Measurements from ENCODE around the gene C4orf50.

The C4orf50 gene

GRCh38 chr4:5918331-5918985 is 99.8 kb downstream of the C4orf50 start:
- peaks cover 0 to 3% of the 10 kb centered on the region in 2 donors for H3K27me3 ChIP-seq (ENCODE audit: control insufficient read depth in 1 of 2, insufficient read depth in 2 of 2, low read length in 2 of 2)
- no peaks in the 10 kb centered on the region for H3K4me1 ChIP-seq (ENCODE audit: control insufficient read depth in 1 of 2, insufficient read depth in 2 of 2, low read length in 2 of 2)
- H3K36me3 ChIP-seq (ENCODE audit: control insufficient read depth in 1 of 2, insufficient read depth in 2 of 2, low read length in 2 of 2), result no peaks in the 10 kb centered on the region
- no peak overlapping the region for H3K27ac ChIP-seq (ENCODE audit: low read depth, low read length)
- H3K9ac ChIP-seq (ENCODE audit: low read depth in 1 of 2, low read length in 2 of 2), result no peak overlapping the region
- H3K4me3 ChIP-seq (ENCODE audit: low read depth in 1 of 2, low read length in 2 of 2), result no peak overlapping the region
- no peaks in the 10 kb centered on the region for H3K9me3 ChIP-seq (ENCODE audit: control insufficient read depth in 1 of 2, low read length in 2 of 2)

GRCh38 chr4:5917672-5918071 is 100.6 kb downstream of the C4orf50 start:
- Histone ChIP-seq H3K36me3 (ENCODE audit: control insufficient read depth in 1 of 2, insufficient read depth in 2 of 2, low read length in 2 of 2) (no peaks in the 10 kb centered on the region), H3K27me3 (ENCODE audit: control insufficient read depth in 1 of 2, insufficient read depth in 2 of 2, low read length in 2 of 2) (peaks cover 0 to 3% of the 10 kb centered on the region in 2 donors), H3K4me1 (ENCODE audit: control insufficient read depth in 1 of 2, insufficient read depth in 2 of 2, low read length in 2 of 2) (no peaks in the 10 kb centered on the region), H3K27ac (ENCODE audit: low read depth, low read length) (no peak overlapping the region), H3K9me3 (ENCODE audit: control insufficient read depth in 1 of 2, low read length in 2 of 2) (no peaks in the 10 kb centered on the region), H3K9ac (ENCODE audit: low read depth in 1 of 2, low read length in 2 of 2) (no peak overlapping the region), H3K4me3 (ENCODE audit: low read depth in 1 of 2, low read length in 2 of 2) (no peak overlapping the region)

- peaks cover 0 to 3% of the 10 kb centered on the region in 2 donors for H3K27me3 ChIP-seq (ENCODE audit: control insufficient read depth in 1 of 2, insufficient read depth in 2 of 2, low read length in 2 of 2)
Measured at GRCh38 chr4:5916229-5916628, 102.0 kb downstream of the C4orf50 start.

GRCh38 chr4:5913454-5913853 is 104.8 kb downstream of the C4orf50 start:
- no peaks in the 10 kb centered on the region for H3K36me3 ChIP-seq (ENCODE audit: control insufficient read depth in 1 of 2, insufficient read depth in 2 of 2, low read length in 2 of 2)
- H3K9ac ChIP-seq (ENCODE audit: low read depth in 1 of 2, low read length in 2 of 2), result no peak overlapping the region
- H3K27me3 ChIP-seq (ENCODE audit: control insufficient read depth in 1 of 2, insufficient read depth in 2 of 2, low read length in 2 of 2), result peaks cover 0 to 1% of the 10 kb centered on the region in 2 donors
- H3K9me3 ChIP-seq (ENCODE audit: control insufficient read depth in 1 of 2, low read length in 2 of 2), result no peaks in the 10 kb centered on the region
- no peaks in the 10 kb centered on the region for H3K4me1 ChIP-seq (ENCODE audit: control insufficient read depth in 1 of 2, insufficient read depth in 2 of 2, low read length in 2 of 2)
- H3K27ac ChIP-seq (ENCODE audit: low read depth, low read length), result no peak overlapping the region
- no peak overlapping the region for H3K4me3 ChIP-seq (ENCODE audit: low read depth in 1 of 2, low read length in 2 of 2)

More at GRCh38 chr4:5916229-5916628, 102.0 kb downstream of the C4orf50 start:
- H3K36me3 ChIP-seq (ENCODE audit: control insufficient read depth in 1 of 2, insufficient read depth in 2 of 2, low read length in 2 of 2), result no peaks in the 10 kb centered on the region
- H3K4me3 ChIP-seq (ENCODE audit: low read depth in 1 of 2, low read length in 2 of 2), result no peak overlapping the region
- H3K4me1 ChIP-seq (ENCODE audit: control insufficient read depth in 1 of 2, insufficient read depth in 2 of 2, low read length in 2 of 2), result no peaks in the 10 kb centered on the region
- no peak overlapping the region for H3K27ac ChIP-seq (ENCODE audit: low read depth, low read length)
- H3K9me3 ChIP-seq (ENCODE audit: control insufficient read depth in 1 of 2, low read length in 2 of 2), result no peaks in the 10 kb centered on the region
- H3K9ac ChIP-seq (ENCODE audit: low read depth in 1 of 2, low read length in 2 of 2), result no peak overlapping the region

- H3K9me3 ChIP-seq (ENCODE audit: control insufficient read depth in 1 of 2, low read length in 2 of 2), result no peaks in the 10 kb centered on the region
- no peaks in the 10 kb centered on the region for H3K27me3 ChIP-seq (ENCODE audit: control insufficient read depth in 1 of 2, insufficient read depth in 2 of 2, low read length in 2 of 2)
- no peak overlapping the region for H3K27ac ChIP-seq (ENCODE audit: low read depth, low read length)
- no peak overlapping the region for H3K4me3 ChIP-seq (ENCODE audit: low read depth in 1 of 2, low read length in 2 of 2)
- no peaks in the 10 kb centered on the region for H3K4me1 ChIP-seq (ENCODE audit: control insufficient read depth in 1 of 2, insufficient read depth in 2 of 2, low read length in 2 of 2)
- H3K9ac ChIP-seq (ENCODE audit: low read depth in 1 of 2, low read length in 2 of 2), result no peak overlapping the region
- no peaks in the 10 kb centered on the region for H3K36me3 ChIP-seq (ENCODE audit: control insufficient read depth in 1 of 2, insufficient read depth in 2 of 2, low read length in 2 of 2)
Measured at GRCh38 chr4:5912614-5913019, 105.6 kb downstream of the C4orf50 start.

GRCh38 chr4:5908876-5909427 is 109.3 kb downstream of the C4orf50 start:
- Histone ChIP-seq H3K27ac (ENCODE audit: low read depth, low read length) (no peak overlapping the region), H3K27me3 (ENCODE audit: control insufficient read depth in 1 of 2, insufficient read depth in 2 of 2, low read length in 2 of 2) (peaks cover 0 to 9% of the 10 kb centered on the region in 2 donors), H3K4me1 (ENCODE audit: control insufficient read depth in 1 of 2, insufficient read depth in 2 of 2, low read length in 2 of 2) (no peaks in the 10 kb centered on the region), H3K9ac (ENCODE audit: low read depth in 1 of 2, low read length in 2 of 2) (no peak overlapping the region), H3K36me3 (ENCODE audit: control insufficient read depth in 1 of 2, insufficient read depth in 2 of 2, low read length in 2 of 2) (no peaks in the 10 kb centered on the region), H3K9me3 (ENCODE audit: control insufficient read depth in 1 of 2, low read length in 2 of 2) (no peaks in the 10 kb centered on the region), H3K4me3 (ENCODE audit: low read depth in 1 of 2, low read length in 2 of 2) (no peak overlapping the region)

GRCh38 chr4:5906191-5906590 is 112.0 kb downstream of the C4orf50 start:
- no peaks in the 10 kb centered on the region for H3K4me1 ChIP-seq (ENCODE audit: control insufficient read depth in 1 of 2, insufficient read depth in 2 of 2, low read length in 2 of 2)
- H3K9ac ChIP-seq (ENCODE audit: low read depth in 1 of 2, low read length in 2 of 2), result no peak overlapping the region
- H3K36me3 ChIP-seq (ENCODE audit: control insufficient read depth in 1 of 2, insufficient read depth in 2 of 2, low read length in 2 of 2), result no peaks in the 10 kb centered on the region
- H3K9me3 ChIP-seq (ENCODE audit: control insufficient read depth in 1 of 2, low read length in 2 of 2), result no peaks in the 10 kb centered on the region
- H3K27me3 ChIP-seq (ENCODE audit: control insufficient read depth in 1 of 2, insufficient read depth in 2 of 2, low read length in 2 of 2), result peaks cover 0 to 9% of the 10 kb centered on the region in 2 donors
- H3K4me3 ChIP-seq (ENCODE audit: low read depth in 1 of 2, low read length in 2 of 2), result no peak overlapping the region
- no peak overlapping the region for H3K27ac ChIP-seq (ENCODE audit: low read depth, low read length)

GRCh38 chr4:5905714-5906113 is 112.5 kb downstream of the C4orf50 start:
- Histone ChIP-seq H3K36me3 (ENCODE audit: control insufficient read depth in 1 of 2, insufficient read depth in 2 of 2, low read length in 2 of 2) (no peaks in the 10 kb centered on the region), H3K4me3 (ENCODE audit: low read depth in 1 of 2, low read length in 2 of 2) (no peak overlapping the region), H3K9me3 (ENCODE audit: control insufficient read depth in 1 of 2, low read length in 2 of 2) (no peaks in the 10 kb centered on the region), H3K9ac (ENCODE audit: low read depth in 1 of 2, low read length in 2 of 2) (no peak overlapping the region), H3K4me1 (ENCODE audit: control insufficient read depth in 1 of 2, insufficient read depth in 2 of 2, low read length in 2 of 2) (no peaks in the 10 kb centered on the region), H3K27ac (ENCODE audit: low read depth, low read length) (no peak overlapping the region), H3K27me3 (ENCODE audit: control insufficient read depth in 1 of 2, insufficient read depth in 2 of 2, low read length in 2 of 2) (peaks cover 0 to 9% of the 10 kb centered on the region in 2 donors)

- Histone ChIP-seq H3K9ac (ENCODE audit: low read depth in 1 of 2, low read length in 2 of 2) (no peak overlapping the region), H3K27ac (ENCODE audit: low read depth, low read length) (no peak overlapping the region), H3K9me3 (ENCODE audit: control insufficient read depth in 1 of 2, low read length in 2 of 2) (no peaks in the 10 kb centered on the region), H3K36me3 (ENCODE audit: control insufficient read depth in 1 of 2, insufficient read depth in 2 of 2, low read length in 2 of 2) (no peaks in the 10 kb centered on the region), H3K4me3 (ENCODE audit: low read depth in 1 of 2, low read length in 2 of 2) (no peak overlapping the region), H3K27me3 (ENCODE audit: control insufficient read depth in 1 of 2, insufficient read depth in 2 of 2, low read length in 2 of 2) (peaks cover 0 to 15% of the 10 kb centered on the region in 2 donors), H3K4me1 (ENCODE audit: control insufficient read depth in 1 of 2, insufficient read depth in 2 of 2, low read length in 2 of 2) (no peaks in the 10 kb centered on the region)
Measured at GRCh38 chr4:5900844-5901243, 117.4 kb downstream of the C4orf50 start.

GRCh38 chr4:5899881-5900280 is 118.3 kb downstream of the C4orf50 start:
- Histone ChIP-seq H3K27ac (ENCODE audit: low read depth, low read length) (no peak overlapping the region), H3K4me1 (ENCODE audit: control insufficient read depth in 1 of 2, insufficient read depth in 2 of 2, low read length in 2 of 2) (no peaks in the 10 kb centered on the region), H3K4me3 (ENCODE audit: low read depth in 1 of 2, low read length in 2 of 2) (no peak overlapping the region), H3K27me3 (ENCODE audit: control insufficient read depth in 1 of 2, insufficient read depth in 2 of 2, low read length in 2 of 2) (peaks cover 0 to 10% of the 10 kb centered on the region in 2 donors), H3K9me3 (ENCODE audit: control insufficient read depth in 1 of 2, low read length in 2 of 2) (no peaks in the 10 kb centered on the region), H3K36me3 (ENCODE audit: control insufficient read depth in 1 of 2, insufficient read depth in 2 of 2, low read length in 2 of 2) (no peaks in the 10 kb centered on the region), H3K9ac (ENCODE audit: low read depth in 1 of 2, low read length in 2 of 2) (no peak overlapping the region)
